GM23338 (cell line): ENCODE results near the gene L3MBTL4.

Experiments
- CTCF ChIP-seq, 2 experiments: fragments of 200-600 bp in 1 of 2; sonication (generic) in 1 of 2; conservative IDR thresholded peaks; 2 replicates each; pipeline versions ENCODE4 v1.5.1 to v1.6.1; 2016 to 2017; ENCODE audit warnings: antibody characterized with exemption in 2 of 2, low read depth in 2 of 2, mild to moderate bottlenecking in 2 of 2, moderate library complexity in 1 of 2
- EZH2 ChIP-seq: fragments of 200-600 bp; sonication (generic); IDR thresholded peaks from one replicate; pipeline ENCODE4 v1.8.0; 2017; ENCODE audit warnings: antibody characterized with exemption, mild to moderate bottlenecking, low read depth; ENCODE audit not compliant: unreplicated experiment

- TF ChIP-seq CTCF (conservative IDR thresholded peaks at IDR 0.05; ENCODE audit: low read depth in 2 of 2) (no peak), EZH2 (no peak)
Observed at GRCh38 chr18:6113650-6114049, 301.1 kb downstream of the L3MBTL4 start.
